ENCODE results near the gene RPL13A. TPM values are rescaled to one million over a fixed set of nuclear protein-coding genes. Genes with fewer than 3 reads are reported as not detected.

The RPL13A gene
- total RNA-seq, 4 donors from 2014 or later, result 1,462 to 5,863 (median 3,544) TPM

- Histone ChIP-seq H3K4me3 (no peak overlapping the region), H3K9me3 (no peaks in the 10 kb centered on the region), H3K4me1 (no peaks in the 10 kb centered on the region), H3K36me3 (no peaks in the 10 kb centered on the region), H3K27ac (no peak overlapping the region), H3K27me3 (no peaks in the 10 kb centered on the region)
- TF ChIP-seq, protein P1, sequence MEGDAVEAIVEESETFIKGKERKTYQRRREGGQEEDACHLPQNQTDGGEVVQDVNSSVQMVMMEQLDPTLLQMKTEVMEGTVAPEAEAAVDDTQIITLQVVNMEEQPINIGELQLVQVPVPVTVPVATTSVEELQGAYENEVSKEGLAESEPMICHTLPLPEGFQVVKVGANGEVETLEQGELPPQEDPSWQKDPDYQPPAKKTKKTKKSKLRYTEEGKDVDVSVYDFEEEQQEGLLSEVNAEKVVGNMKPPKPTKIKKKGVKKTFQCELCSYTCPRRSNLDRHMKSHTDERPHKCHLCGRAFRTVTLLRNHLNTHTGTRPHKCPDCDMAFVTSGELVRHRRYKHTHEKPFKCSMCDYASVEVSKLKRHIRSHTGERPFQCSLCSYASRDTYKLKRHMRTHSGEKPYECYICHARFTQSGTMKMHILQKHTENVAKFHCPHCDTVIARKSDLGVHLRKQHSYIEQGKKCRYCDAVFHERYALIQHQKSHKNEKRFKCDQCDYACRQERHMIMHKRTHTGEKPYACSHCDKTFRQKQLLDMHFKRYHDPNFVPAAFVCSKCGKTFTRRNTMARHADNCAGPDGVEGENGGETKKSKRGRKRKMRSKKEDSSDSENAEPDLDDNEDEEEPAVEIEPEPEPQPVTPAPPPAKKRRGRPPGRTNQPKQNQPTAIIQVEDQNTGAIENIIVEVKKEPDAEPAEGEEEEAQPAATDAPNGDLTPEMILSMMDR (IDR thresholded peaks at IDR 0.05), result no peak
- TF ChIP-seq POLR2A (IDR thresholded peaks at IDR 0.05), result no peak
- DNase-seq, result no peak
- intact Hi-C loops (cut with DNase I; ENCODE audit: low total_unique reads), result no loop called here
These were observed 43.3 kb downstream of the RPL13A start for GRCh38 chr19:49530708-49531107.

GRCh38 chr19:49533551-49534488 lies 46.4 kb downstream of the RPL13A start:
- Histone ChIP-seq H3K4me1 (no peaks in the 10 kb centered on the region), H3K4me3 (peak overlapping the region; percentile 35 to 49), H3K27me3 (no peaks in the 10 kb centered on the region), H3K27ac (peak overlapping the region in 1 of 2 donors; percentile 9), H3K36me3 (no peaks in the 10 kb centered on the region), H3K9me3 (no peaks in the 10 kb centered on the region)
- DNase-seq, result peak; percentile 69 to 79
- intact Hi-C loops (cut with DNase I; ENCODE audit: low total_unique reads), result no loop called here
- TF ChIP-seq, protein P1 (IDR thresholded peaks at IDR 0.05), result peak in 2 of 4 experiments; percentile 20 to 29
- no peak for TF ChIP-seq POLR2A (IDR thresholded peaks at IDR 0.05)

GRCh38 chr19:49534632-49535385 lies 47.4 kb downstream of the RPL13A start:
- Histone ChIP-seq H3K27ac (no peak overlapping the region), H3K4me3 (peak overlapping the region in 1 of 2 donors; percentile 35), H3K27me3 (no peaks in the 10 kb centered on the region), H3K9me3 (no peaks in the 10 kb centered on the region), H3K4me1 (no peaks in the 10 kb centered on the region), H3K36me3 (no peaks in the 10 kb centered on the region)
- intact Hi-C loops (cut with DNase I; ENCODE audit: low total_unique reads), result no loop called here
- no peak for DNase-seq
- TF ChIP-seq POLR2A (IDR thresholded peaks at IDR 0.05), result no peak
- TF ChIP-seq, protein P1 (IDR thresholded peaks at IDR 0.05), result no peak

- no peaks in the 10 kb centered on the region for H3K4me1 ChIP-seq
- H3K9me3 ChIP-seq, result no peaks in the 10 kb centered on the region
- TF ChIP-seq POLR2A (IDR thresholded peaks at IDR 0.05), result no peak
- TF ChIP-seq, protein P1 (IDR thresholded peaks at IDR 0.05), result no peak
- no peaks in the 10 kb centered on the region for H3K36me3 ChIP-seq
- intact Hi-C loops (cut with DNase I; ENCODE audit: low total_unique reads), result no loop called here
- no peak overlapping the region for H3K27ac ChIP-seq
- no peaks in the 10 kb centered on the region for H3K27me3 ChIP-seq
- no peak overlapping the region for H3K4me3 ChIP-seq
- DNase-seq, result no peak
These were observed 49.6 kb downstream of the RPL13A start for GRCh38 chr19:49536921-49537462.

Data from uterus (tissue), 4 donors.